GM18873 (cell line): Measurements from ENCODE around the gene ABCC9.
"Not testable (repeated sequence)": the region's sequence is repeated elsewhere in the genome, so short reads cannot be mapped to it uniquely, and the experiment has no call there.

Source experiments
- ATAC-seq: cut with Tn5 transposase; IDR thresholded peaks from one replicate; pipeline ENCODE4 v1.9.1; 2021; ENCODE audit warnings: mild to moderate bottlenecking, moderate library complexity, moderate number of reproducible peaks; ENCODE audit not compliant: unreplicated experiment, low FRiP score

Gene ABCC9

GRCh38 chr12:21788089-21788983, 152.9 kb downstream of the ABCC9 start:
- ATAC-seq, result no peak

GRCh38 chr12:21786041-21786531, 155.1 kb downstream of the ABCC9 start:
- ATAC-seq, result no peak

- ATAC-seq, result not testable (repeated sequence)
These were observed 158.5 kb downstream of the ABCC9 start for GRCh38 chr12:21782723-21783122.

- ATAC-seq, result no peak
These were observed 160.4 kb downstream of the ABCC9 start for GRCh38 chr12:21780786-21781185.

- ATAC-seq, result no peak
These were observed 165.1 kb downstream of the ABCC9 start for GRCh38 chr12:21776175-21776574.

- ATAC-seq, result no peak
These were observed 165.9 kb downstream of the ABCC9 start for GRCh38 chr12:21775133-21775820.

- no peak for ATAC-seq
These were observed 166.7 kb downstream of the ABCC9 start, which contains the start of gene KCNJ8 for GRCh38 chr12:21774358-21775132. Gene KCNJ8 (minus strand): TSS chr12:21774706. CDS start chr12:21773616, 1,090 bp downstream.

- no peak for ATAC-seq
These were observed 167.4 kb downstream of the ABCC9 start for GRCh38 chr12:21773806-21774205.

GRCh38 chr12:21773263-21773741, 167.9 kb downstream of the ABCC9 start:
- ATAC-seq, result no peak

GRCh38 chr12:21771311-21771710, 169.9 kb downstream of the ABCC9 start:
- ATAC-seq, result no peak

GRCh38 chr12:21769307-21769706, 171.9 kb downstream of the ABCC9 start:
- ATAC-seq, result no peak

GRCh38 chr12:21766403-21766802, 174.8 kb downstream of the ABCC9 start:
- ATAC-seq, result no peak

GRCh38 chr12:21764950-21765349, 176.3 kb downstream of the ABCC9 start:
- ATAC-seq, result no peak

- ATAC-seq, result no peak
These were observed 177.2 kb downstream of the ABCC9 start for GRCh38 chr12:21764065-21764464.

- ATAC-seq, result no peak
These were observed 177.7 kb downstream of the ABCC9 start for GRCh38 chr12:21763531-21763930.

GRCh38 chr12:21759737-21760136, 181.5 kb downstream of the ABCC9 start:
- no peak for ATAC-seq

- ATAC-seq, result no peak
These were observed 183.5 kb downstream of the ABCC9 start for GRCh38 chr12:21757735-21758134.

GRCh38 chr12:21756699-21757098, 184.5 kb downstream of the ABCC9 start:
- ATAC-seq, result no peak

GRCh38 chr12:21751517-21751916, 189.7 kb downstream of the ABCC9 start:
- ATAC-seq, result no peak
